T-helper 17 cell (primary cell): ENCODE data around the gene DVL3. TPM values are rescaled to one million over a fixed set of nuclear protein-coding genes. Genes with fewer than 3 reads are reported as not detected.
"Not testable (repeated sequence)": the region's sequence is repeated elsewhere in the genome, so short reads cannot be mapped to it uniquely, and the experiment has no call there.

ENCODE experiments used
- ATAC-seq: fragments of 150-1000 bp; cut with Tn5 transposase; 2 replicates; pipeline ENCODE4 v1.10.0; 2021; ENCODE audit warnings: mild to moderate bottlenecking, moderate library complexity
- DNase-seq, 3 donors: peaks; one replicate each; pipeline versions ENCODE4 v3.0.0 to v3.0.0-alpha.2; 2020 to 2021
- H3K9me3 ChIP-seq: one replicate; pipeline ENCODE4 v1.7.0; 2013; ENCODE audit warnings: low read length, mild to moderate bottlenecking; ENCODE audit not compliant: control insufficient read depth, poor library complexity, severe bottlenecking
- H3K27ac Mint-ChIP-seq: one replicate; pipeline ENCODE4 v1.8.0; 2022; ENCODE audit warnings: mild to moderate bottlenecking, moderate library complexity, mixed read lengths
- H3K27me3 Mint-ChIP-seq: one replicate; pipeline ENCODE4 v1.8.0; 2022; ENCODE audit warnings: mixed read lengths
- H3K36me3 Mint-ChIP-seq: one replicate; pipeline ENCODE4 v1.8.0; 2022; ENCODE audit warnings: low read depth, mixed read lengths
- H3K4me1 Mint-ChIP-seq: one replicate; pipeline ENCODE4 v1.8.0; 2022; ENCODE audit warnings: mild to moderate bottlenecking, mixed read lengths
- H3K4me3 Mint-ChIP-seq: one replicate; pipeline ENCODE4 v1.8.0; 2022; ENCODE audit warnings: mild to moderate bottlenecking, moderate library complexity, mixed read lengths
- total RNA-seq, 4 donors: library from RNA in 2 of 4; stranded (reverse) in 2 of 4; gene quantifications; one replicate each; pipeline ENCODE4 v1.2.3 and lab custom pipeline; 2022 to 2026

The DVL3 gene
- 10 to 100 TPM; 31.5 to 42.9 TPM for total RNA-seq
- total RNA-seq (lab: John Stamatoyannopoulos, UW): 31.2 to 49.5 reads per million in 2 donors

GRCh38 chr3:184154885-184155643 lies at the start of gene DVL3:
Gene DVL3 (plus strand): TSS chr3:184155377. CDS start chr3:184155636, 259 bp downstream.
- Mint-ChIP-seq H3K27ac (peak within 1 kb of the TSS; percentile 80), H3K4me1 (peaks cover 16% of the 10 kb centered on the region), H3K36me3 (no peaks in the 10 kb centered on the region), H3K27me3 (no peaks in the 10 kb centered on the region), H3K4me3 (peak within 1 kb of the TSS; percentile 94)
- ATAC-seq: peak; percentile 80
- peak in 2 of 3 donors; percentile 26 to 41 for DNase-seq
- no peaks in the 10 kb centered on the region for H3K9me3 ChIP-seq

GRCh38 chr3:184110316-184110725 lies 44.9 kb upstream of the DVL3 start:
- Mint-ChIP-seq H3K27me3 (peaks cover 6% of the 10 kb centered on the region), H3K4me1 (peaks cover 5% of the 10 kb centered on the region), H3K4me3 (peak overlapping the region; percentile 12), H3K36me3 (peaks cover 7% of the 10 kb centered on the region), H3K27ac (no peak overlapping the region)
- H3K9me3 ChIP-seq: no peaks in the 10 kb centered on the region
- DNase-seq (no peak), ATAC-seq (no peak)

- peaks cover 13% of the 10 kb centered on the region for H3K27me3 Mint-ChIP-seq
- peaks cover 12% of the 10 kb centered on the region for H3K36me3 Mint-ChIP-seq
- DNase-seq (no peak), ATAC-seq (no peak)
- no peak overlapping the region for H3K27ac Mint-ChIP-seq
- no peak overlapping the region for H3K4me3 Mint-ChIP-seq
- H3K9me3 ChIP-seq: no peaks in the 10 kb centered on the region
- no peaks in the 10 kb centered on the region for H3K4me1 Mint-ChIP-seq
These were observed 39.2 kb upstream of the DVL3 start for GRCh38 chr3:184116017-184116416.

- Mint-ChIP-seq H3K4me3 (no peak overlapping the region), H3K4me1 (no peaks in the 10 kb centered on the region), H3K36me3 (peaks cover 12% of the 10 kb centered on the region), H3K27me3 (peaks cover 13% of the 10 kb centered on the region), H3K27ac (no peak overlapping the region)
- H3K9me3 ChIP-seq: no peaks in the 10 kb centered on the region
- DNase-seq: no peak
- no peak for ATAC-seq
These were observed 37.5 kb upstream of the DVL3 start for GRCh38 chr3:184117636-184118035.

GRCh38 chr3:184121031-184121430 lies 34.1 kb upstream of the DVL3 start:
- H3K27me3 Mint-ChIP-seq, H3K27ac Mint-ChIP-seq, H3K4me3 Mint-ChIP-seq, H3K4me1 Mint-ChIP-seq, H3K36me3 Mint-ChIP-seq, H3K9me3 ChIP-seq, DNase-seq, ATAC-seq: not testable (repeated sequence)

GRCh38 chr3:184126006-184126405 lies 29.2 kb upstream of the DVL3 start:
- Mint-ChIP-seq H3K4me3 (no peak overlapping the region), H3K4me1 (no peaks in the 10 kb centered on the region), H3K36me3 (no peaks in the 10 kb centered on the region), H3K27ac (no peak overlapping the region), H3K27me3 (no peaks in the 10 kb centered on the region)
- no peaks in the 10 kb centered on the region for H3K9me3 ChIP-seq
- ATAC-seq: no peak
- DNase-seq: no peak

- Mint-ChIP-seq H3K4me1 (peaks cover 3% of the 10 kb centered on the region), H3K4me3 (no peak overlapping the region), H3K27ac (no peak overlapping the region), H3K36me3 (no peaks in the 10 kb centered on the region), H3K27me3 (no peaks in the 10 kb centered on the region)
- DNase-seq (no peak), ATAC-seq (no peak)
- no peaks in the 10 kb centered on the region for H3K9me3 ChIP-seq
These were observed 26.2 kb upstream of the DVL3 start for GRCh38 chr3:184129012-184129411.

GRCh38 chr3:184132945-184133344 lies 22.2 kb upstream of the DVL3 start:
- Mint-ChIP-seq H3K4me1 (peaks cover 33% of the 10 kb centered on the region), H3K27me3 (no peaks in the 10 kb centered on the region), H3K27ac (no peak overlapping the region), H3K36me3 (no peaks in the 10 kb centered on the region), H3K4me3 (no peak overlapping the region)
- DNase-seq (no peak), ATAC-seq (no peak)
- H3K9me3 ChIP-seq: no peaks in the 10 kb centered on the region

- H3K9me3 ChIP-seq: no peaks in the 10 kb centered on the region
- DNase-seq (peak in 2 of 3 donors; percentile 16 to 23), ATAC-seq (peak; percentile 13)
- Mint-ChIP-seq H3K27ac (peak overlapping the region; percentile 96), H3K36me3 (no peaks in the 10 kb centered on the region), H3K27me3 (no peaks in the 10 kb centered on the region), H3K4me1 (peaks cover 33% of the 10 kb centered on the region), H3K4me3 (peak overlapping the region; percentile 99)
These were observed 21.1 kb upstream of the DVL3 start for GRCh38 chr3:184133840-184134745.

- DNase-seq: no peak
- H3K36me3 Mint-ChIP-seq: no peaks in the 10 kb centered on the region
- no peaks in the 10 kb centered on the region for H3K9me3 ChIP-seq
- peaks cover 33% of the 10 kb centered on the region for H3K4me1 Mint-ChIP-seq
- no peaks in the 10 kb centered on the region for H3K27me3 Mint-ChIP-seq
- peak; percentile 35 for ATAC-seq
- peak overlapping the region; percentile 99 for H3K4me3 Mint-ChIP-seq
- H3K27ac Mint-ChIP-seq: peak overlapping the region; percentile 96
These were observed 20.4 kb upstream of the DVL3 start for GRCh38 chr3:184134746-184135148.

- ATAC-seq: peak; percentile 93
- Mint-ChIP-seq H3K27me3 (no peaks in the 10 kb centered on the region), H3K4me1 (peaks cover 33% of the 10 kb centered on the region), H3K36me3 (peaks cover 5% of the 10 kb centered on the region), H3K27ac (peak within 1 kb of the TSS; percentile 96), H3K4me3 (peak within 1 kb of the TSS; percentile 99)
- no peaks in the 10 kb centered on the region for H3K9me3 ChIP-seq
- DNase-seq: peak; percentile 68 to 80 (median 73)
These were observed 19.8 kb upstream of the DVL3 start, which contains the start of gene EIF2B5 for GRCh38 chr3:184135149-184135910. Gene EIF2B5 (plus strand): TSS chr3:184135358. CDS start chr3:184135386, 28 bp downstream.

- Mint-ChIP-seq H3K27me3 (no peaks in the 10 kb centered on the region), H3K4me3 (peak overlapping the region; percentile 99), H3K27ac (peak overlapping the region; percentile 96), H3K4me1 (peaks cover 33% of the 10 kb centered on the region), H3K36me3 (peaks cover 6% of the 10 kb centered on the region)
- DNase-seq (no peak), ATAC-seq (no peak)
- H3K9me3 ChIP-seq: no peaks in the 10 kb centered on the region
These were observed 19.3 kb upstream of the DVL3 start for GRCh38 chr3:184135911-184136260.

GRCh38 chr3:184140436-184140835 lies 14.7 kb upstream of the DVL3 start:
- peaks cover 25% of the 10 kb centered on the region for H3K4me1 Mint-ChIP-seq
- H3K4me3 Mint-ChIP-seq: no peak overlapping the region
- H3K27me3 Mint-ChIP-seq: no peaks in the 10 kb centered on the region
- H3K27ac Mint-ChIP-seq: no peak overlapping the region
- ATAC-seq (no peak), DNase-seq (no peak)
- H3K36me3 Mint-ChIP-seq: peaks cover 10% of the 10 kb centered on the region
- no peaks in the 10 kb centered on the region for H3K9me3 ChIP-seq
